OCI-LY1 (cell line): Measurements from ENCODE around the gene MAP1S.
"Not testable (repeated sequence)": the region's sequence is repeated elsewhere in the genome, so short reads cannot be mapped to it uniquely, and the experiment has no call there.

Experiments
- H2AFZ ChIP-seq: fragments of 200-600 bp; sonication (generic), shearing (Covaris generic); 2 replicates; pipeline ENCODE4 v1.6.0; 2014; ENCODE audit warnings: antibody characterized with exemption, mild to moderate bottlenecking, low read length
- H3F3A ChIP-seq: fragments of 200-600 bp; sonication (generic), shearing (Covaris generic); 2 replicates; pipeline ENCODE4 v1.6.0; 2014; ENCODE audit warnings: mild to moderate bottlenecking, antibody characterized with exemption, low read length, moderate library complexity; ENCODE audit not compliant: insufficient read depth
- H3K27ac ChIP-seq: fragments of 200-600 bp; sonication (generic); 2 replicates; pipeline ENCODE4 v1.5.1; 2014; ENCODE audit warnings: low read length, mixed run types, mild to moderate bottlenecking, low read depth; ENCODE audit not compliant: poor library complexity, severe bottlenecking
- H3K27me3 ChIP-seq: fragments of 200-600 bp; sonication (generic); 2 replicates; pipeline ENCODE4 v1.6.0; 2014; ENCODE audit warnings: antibody characterized with exemption, mild to moderate bottlenecking, low read length, moderate library complexity; ENCODE audit not compliant: insufficient read depth
- H3K36me3 ChIP-seq: fragments of 200-600 bp; sonication (generic); 2 replicates; pipeline ENCODE4 v1.6.1; 2014; ENCODE audit warnings: mild to moderate bottlenecking, antibody characterized with exemption, low read length, moderate library complexity, mixed read lengths; ENCODE audit not compliant: insufficient read depth
- H3K4me1 ChIP-seq: fragments of 200-600 bp; sonication (generic); 2 replicates; pipeline ENCODE4 v1.5.1; 2014; ENCODE audit warnings: mild to moderate bottlenecking, low read length, moderate library complexity; ENCODE audit not compliant: insufficient read depth, severe bottlenecking
- H3K4me2 ChIP-seq: fragments of 200-600 bp; sonication (generic), shearing (Covaris generic); 2 replicates; pipeline ENCODE4 v1.6.1; 2014; ENCODE audit warnings: low read length
- H3K4me3 ChIP-seq: fragments of 200-600 bp; sonication (generic); 2 replicates; pipeline ENCODE4 v1.5.1; 2014; ENCODE audit warnings: low read length, low read depth, mild to moderate bottlenecking, mixed read lengths; ENCODE audit not compliant: poor library complexity, severe bottlenecking
- H3K79me2 ChIP-seq: fragments of 200-600 bp; shearing (Covaris generic); 2 replicates; pipeline ENCODE4 v1.6.1; 2016; ENCODE audit warnings: mixed run types, low read length, mixed read lengths; ENCODE audit not compliant: insufficient read depth
- H3K9ac ChIP-seq: fragments of 200-600 bp; sonication (generic), shearing (Covaris generic); 2 replicates; pipeline ENCODE4 v1.6.1; 2014; ENCODE audit warnings: mild to moderate bottlenecking, low read length, mixed read lengths
- H3K9me2 ChIP-seq: fragments of 200-600 bp; sonication (generic), shearing (Covaris generic); 2 replicates; pipeline ENCODE4 v1.6.1; 2014; ENCODE audit warnings: low read depth, mild to moderate bottlenecking, low read length, mixed read lengths
- H3K9me3 ChIP-seq: fragments of 200-600 bp; shearing (Covaris generic); 2 replicates; pipeline ENCODE4 v1.6.1; 2014; ENCODE audit warnings: low read length, mixed read lengths
- H4K20me1 ChIP-seq: fragments of 200-600 bp; sonication (generic), shearing (Covaris generic); 2 replicates; pipeline ENCODE4 v1.6.0; 2016; ENCODE audit warnings: mild to moderate bottlenecking, low read length; ENCODE audit not compliant: insufficient read depth
- EZH2 ChIP-seq: fragments of 200-600 bp; sonication (generic), shearing (Covaris generic); IDR thresholded peaks from 2 replicates; pipeline ENCODE4 v1.8.0; 2017; ENCODE audit warnings: borderline replicate concordance, mixed run types, mild to moderate bottlenecking, antibody characterized with exemption, low read length, moderate library complexity, mixed read lengths
- TF ChIP-seq, protein P1 (sequence below): fragments of 200-600 bp; sonication (generic), shearing (Covaris generic); IDR thresholded peaks from 2 replicates; pipeline ENCODE4 v1.5.1; 2017; ENCODE audit warnings: mild to moderate bottlenecking, antibody characterized with exemption, low read length, moderate library complexity, mixed read lengths

The MAP1S gene

DNA sequence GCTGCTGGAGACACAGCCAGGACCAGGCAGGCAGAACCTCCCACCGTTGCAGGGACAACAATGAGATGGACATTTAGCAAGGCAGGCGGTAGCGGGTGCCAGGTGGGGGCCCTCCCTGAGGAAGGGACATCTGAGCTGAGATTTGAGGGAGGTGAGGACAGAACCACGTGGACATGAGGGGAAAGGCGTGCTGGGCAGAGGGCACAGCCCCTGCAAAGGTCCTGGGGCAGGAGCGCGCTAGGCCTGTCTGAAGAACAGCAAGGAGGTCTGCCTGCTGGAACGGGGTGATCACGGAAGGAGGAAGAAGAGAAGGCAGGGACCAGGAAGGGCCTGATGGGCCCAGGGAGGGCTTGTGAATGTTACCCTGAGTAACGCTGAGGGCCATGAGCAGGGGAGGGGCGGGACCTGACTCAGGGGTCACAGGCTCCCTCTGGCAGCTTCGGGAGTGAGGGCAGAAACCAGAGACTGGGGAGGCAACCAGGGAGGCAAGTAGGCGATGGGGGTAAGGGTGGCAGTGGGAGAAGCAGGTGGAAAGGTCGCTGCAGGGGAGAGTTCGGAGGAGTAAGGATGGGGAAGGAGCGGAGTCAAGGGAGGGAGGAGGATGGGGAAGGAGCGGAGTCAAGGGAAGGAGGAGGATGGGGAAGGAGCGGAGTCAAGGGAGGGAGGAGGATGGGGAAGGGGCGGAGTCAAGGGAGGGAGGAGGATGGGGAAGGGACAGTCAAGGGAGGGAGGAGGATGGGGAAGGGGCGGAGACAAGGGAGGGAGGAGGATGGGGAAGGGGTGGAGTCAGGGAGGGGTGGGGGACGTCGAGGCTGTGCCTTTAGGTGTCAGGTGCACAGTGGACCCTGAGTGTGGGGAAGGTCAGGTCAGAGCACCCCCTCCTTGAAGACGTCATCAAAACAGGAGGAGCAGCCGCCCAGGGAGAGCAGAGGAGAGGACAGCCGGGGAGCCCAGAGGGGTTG is 60.0 kb downstream of the MAP1S start:
- H3K4me3 ChIP-seq: no peak overlapping the region
- H3K4me2 ChIP-seq: no peak overlapping the region
- no peaks in the 10 kb centered on the region for H3K9me3 ChIP-seq
- peaks cover 12% of the 10 kb centered on the region for H3K4me1 ChIP-seq
- no peaks in the 10 kb centered on the region for H3K27me3 ChIP-seq
- no peak overlapping the region for H3K27ac ChIP-seq
- no peaks in the 10 kb centered on the region for H4K20me1 ChIP-seq
- no peaks in the 10 kb centered on the region for H3F3A ChIP-seq
- H3K79me2 ChIP-seq: no peaks in the 10 kb centered on the region
- H3K9ac ChIP-seq: no peak overlapping the region
- TF ChIP-seq, protein P1, sequence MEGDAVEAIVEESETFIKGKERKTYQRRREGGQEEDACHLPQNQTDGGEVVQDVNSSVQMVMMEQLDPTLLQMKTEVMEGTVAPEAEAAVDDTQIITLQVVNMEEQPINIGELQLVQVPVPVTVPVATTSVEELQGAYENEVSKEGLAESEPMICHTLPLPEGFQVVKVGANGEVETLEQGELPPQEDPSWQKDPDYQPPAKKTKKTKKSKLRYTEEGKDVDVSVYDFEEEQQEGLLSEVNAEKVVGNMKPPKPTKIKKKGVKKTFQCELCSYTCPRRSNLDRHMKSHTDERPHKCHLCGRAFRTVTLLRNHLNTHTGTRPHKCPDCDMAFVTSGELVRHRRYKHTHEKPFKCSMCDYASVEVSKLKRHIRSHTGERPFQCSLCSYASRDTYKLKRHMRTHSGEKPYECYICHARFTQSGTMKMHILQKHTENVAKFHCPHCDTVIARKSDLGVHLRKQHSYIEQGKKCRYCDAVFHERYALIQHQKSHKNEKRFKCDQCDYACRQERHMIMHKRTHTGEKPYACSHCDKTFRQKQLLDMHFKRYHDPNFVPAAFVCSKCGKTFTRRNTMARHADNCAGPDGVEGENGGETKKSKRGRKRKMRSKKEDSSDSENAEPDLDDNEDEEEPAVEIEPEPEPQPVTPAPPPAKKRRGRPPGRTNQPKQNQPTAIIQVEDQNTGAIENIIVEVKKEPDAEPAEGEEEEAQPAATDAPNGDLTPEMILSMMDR: no peak
- no peak for TF ChIP-seq EZH2
- H3K9me2 ChIP-seq: no peaks in the 10 kb centered on the region
- H2AFZ ChIP-seq: no peak overlapping the region
- H3K36me3 ChIP-seq: peaks cover 59% of the 10 kb centered on the region

DNA sequence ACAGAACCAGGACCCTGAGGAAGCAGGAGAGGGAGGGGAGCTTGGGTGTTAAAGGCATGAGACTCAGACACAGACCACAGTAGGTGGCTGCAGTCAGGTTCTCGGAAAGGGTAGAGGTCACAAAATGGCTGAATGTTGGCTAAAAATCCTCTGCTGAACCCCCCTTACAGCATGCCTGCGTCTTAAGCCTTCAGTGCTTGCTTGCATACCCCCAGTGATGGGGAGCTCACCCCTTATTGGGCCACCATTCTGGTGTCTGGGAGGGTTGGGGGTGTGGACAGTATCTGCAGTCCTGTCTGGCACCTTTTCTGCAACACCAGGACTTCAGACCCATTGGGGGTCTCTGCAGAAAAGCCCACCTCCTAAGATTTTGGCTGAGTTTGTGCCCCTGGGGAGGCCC is 61.5 kb downstream of the MAP1S start:
- H3K9ac ChIP-seq: no peak overlapping the region
- no peaks in the 10 kb centered on the region for H3K9me2 ChIP-seq
- TF ChIP-seq, protein P1: no peak
- TF ChIP-seq EZH2: no peak

DNA sequence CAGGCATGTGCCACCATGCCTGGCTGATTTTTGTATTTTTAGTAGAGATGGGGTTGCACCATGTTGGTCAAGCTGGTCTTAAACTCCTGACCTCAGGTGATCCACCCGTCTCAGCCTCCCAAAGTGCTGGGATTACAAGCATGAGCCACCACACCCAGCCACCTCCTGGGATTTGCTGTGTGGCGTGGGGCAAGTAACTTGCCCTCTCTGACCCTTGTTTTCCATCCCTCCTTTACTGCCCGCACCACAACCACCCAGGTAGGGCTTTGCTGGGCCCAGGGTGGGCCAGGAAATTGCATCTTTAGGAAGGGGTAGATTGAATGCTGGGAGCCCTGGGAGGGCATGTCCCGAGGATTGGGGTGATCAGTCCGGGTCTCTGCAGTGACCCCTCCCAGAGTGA is 64.4 kb downstream of the MAP1S start:
- peaks cover 43% of the 10 kb centered on the region for H3K36me3 ChIP-seq
- not testable (repeated sequence) for H4K20me1 ChIP-seq, H3K4me1 ChIP-seq, H3K27ac ChIP-seq, H3K9me2 ChIP-seq, H2AFZ ChIP-seq, H3K27me3 ChIP-seq, H3K9ac ChIP-seq, H3K79me2 ChIP-seq, H3K4me2 ChIP-seq, H3K9me3 ChIP-seq, H3K4me3 ChIP-seq, H3F3A ChIP-seq

More for the DNA sequence above, 61.5 kb downstream of the MAP1S start:
- H3K4me2 ChIP-seq: no peak overlapping the region
- H3F3A ChIP-seq: no peaks in the 10 kb centered on the region
- no peak overlapping the region for H3K27ac ChIP-seq
- no peaks in the 10 kb centered on the region for H3K27me3 ChIP-seq
- no peaks in the 10 kb centered on the region for H4K20me1 ChIP-seq
- H3K79me2 ChIP-seq: no peaks in the 10 kb centered on the region
- peaks cover 10% of the 10 kb centered on the region for H3K4me1 ChIP-seq
- H2AFZ ChIP-seq: no peak overlapping the region
- no peak overlapping the region for H3K4me3 ChIP-seq
- no peaks in the 10 kb centered on the region for H3K9me3 ChIP-seq
- H3K36me3 ChIP-seq: peaks cover 50% of the 10 kb centered on the region
